ENCODE data around the gene RPL4.

- TF ChIP-seq EZH2 (IDR thresholded peaks at IDR 0.05; ENCODE audit: borderline replicate concordance, control insufficient read depth, low read depth, low read length) (no peak), MAX (IDR thresholded peaks at IDR 0.05; ENCODE audit: low read depth, low read length) (no peak), CREB1 (IDR thresholded peaks at IDR 0.05; ENCODE audit: low read depth) (no peak), CEBPB (IDR thresholded peaks at IDR 0.05; ENCODE audit: borderline replicate concordance in 1 of 2, low read depth in 2 of 2, low read length in 2 of 2) (no peak)
Observed at GRCh38 chr15:66524838-66525237, 20.2 kb upstream of the RPL4 start.

Measured in GM12878 (cell line).